Nephron (organoid): Measurements from ENCODE around the gene TRAF7.

Experiments used
- H3K27ac Mint-ChIP-seq, 3 experiments: 2 replicates each; pipeline ENCODE4 v1.8.0; 2020; ENCODE audit warnings: mixed read lengths in 3 of 3, mild to moderate bottlenecking in 2 of 3, moderate library complexity in 1 of 3
- H3K27me3 Mint-ChIP-seq: 2 replicates; pipeline ENCODE4 v1.8.0; 2021; ENCODE audit warnings: low read depth, mild to moderate bottlenecking, moderate library complexity, mixed read lengths
- H3K36me3 Mint-ChIP-seq: 2 replicates; pipeline ENCODE4 v1.8.0; 2020; ENCODE audit warnings: low read depth, mixed read lengths
- H3K4me1 Mint-ChIP-seq: 2 replicates; pipeline ENCODE4 v1.8.0; 2020; ENCODE audit warnings: mixed read lengths
- H3K4me3 Mint-ChIP-seq, 3 experiments: 2 replicates each; pipeline ENCODE4 v1.8.0; 2020; ENCODE audit warnings: mild to moderate bottlenecking in 3 of 3, mixed read lengths in 3 of 3, moderate library complexity in 2 of 3
- H3K9me3 Mint-ChIP-seq: 2 replicates; pipeline ENCODE4 v1.8.0; 2020; ENCODE audit warnings: mixed read lengths
- TF ChIP-seq, protein P1 (sequence below), 3 experiments: fragments of 200-600 bp; sonication (generic); IDR thresholded peaks; one replicate each; pipeline ENCODE4 v1.5.0; 2021; ENCODE audit warnings: antibody characterized with exemption in 3 of 3; ENCODE audit not compliant: unreplicated experiment in 3 of 3

TRAF7 gene

GRCh38 chr16:2142942-2143877, 12.4 kb upstream of the TRAF7 start:
- no peak overlapping the region for H3K4me3 Mint-ChIP-seq
- no peaks in the 10 kb centered on the region for H3K9me3 Mint-ChIP-seq
- no peaks in the 10 kb centered on the region for H3K36me3 Mint-ChIP-seq
- peaks cover 5% of the 10 kb centered on the region for H3K4me1 Mint-ChIP-seq
- no peak overlapping the region for H3K27ac Mint-ChIP-seq
- TF ChIP-seq, protein P1, sequence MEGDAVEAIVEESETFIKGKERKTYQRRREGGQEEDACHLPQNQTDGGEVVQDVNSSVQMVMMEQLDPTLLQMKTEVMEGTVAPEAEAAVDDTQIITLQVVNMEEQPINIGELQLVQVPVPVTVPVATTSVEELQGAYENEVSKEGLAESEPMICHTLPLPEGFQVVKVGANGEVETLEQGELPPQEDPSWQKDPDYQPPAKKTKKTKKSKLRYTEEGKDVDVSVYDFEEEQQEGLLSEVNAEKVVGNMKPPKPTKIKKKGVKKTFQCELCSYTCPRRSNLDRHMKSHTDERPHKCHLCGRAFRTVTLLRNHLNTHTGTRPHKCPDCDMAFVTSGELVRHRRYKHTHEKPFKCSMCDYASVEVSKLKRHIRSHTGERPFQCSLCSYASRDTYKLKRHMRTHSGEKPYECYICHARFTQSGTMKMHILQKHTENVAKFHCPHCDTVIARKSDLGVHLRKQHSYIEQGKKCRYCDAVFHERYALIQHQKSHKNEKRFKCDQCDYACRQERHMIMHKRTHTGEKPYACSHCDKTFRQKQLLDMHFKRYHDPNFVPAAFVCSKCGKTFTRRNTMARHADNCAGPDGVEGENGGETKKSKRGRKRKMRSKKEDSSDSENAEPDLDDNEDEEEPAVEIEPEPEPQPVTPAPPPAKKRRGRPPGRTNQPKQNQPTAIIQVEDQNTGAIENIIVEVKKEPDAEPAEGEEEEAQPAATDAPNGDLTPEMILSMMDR (IDR thresholded peaks at IDR 0.05; ENCODE audit: unreplicated experiment in 3 of 3): no peak
- no peaks in the 10 kb centered on the region for H3K27me3 Mint-ChIP-seq

- no peaks in the 10 kb centered on the region for H3K27me3 Mint-ChIP-seq
Observed at GRCh38 chr16:2143878-2144485, 11.6 kb upstream of the TRAF7 start.

DNA sequence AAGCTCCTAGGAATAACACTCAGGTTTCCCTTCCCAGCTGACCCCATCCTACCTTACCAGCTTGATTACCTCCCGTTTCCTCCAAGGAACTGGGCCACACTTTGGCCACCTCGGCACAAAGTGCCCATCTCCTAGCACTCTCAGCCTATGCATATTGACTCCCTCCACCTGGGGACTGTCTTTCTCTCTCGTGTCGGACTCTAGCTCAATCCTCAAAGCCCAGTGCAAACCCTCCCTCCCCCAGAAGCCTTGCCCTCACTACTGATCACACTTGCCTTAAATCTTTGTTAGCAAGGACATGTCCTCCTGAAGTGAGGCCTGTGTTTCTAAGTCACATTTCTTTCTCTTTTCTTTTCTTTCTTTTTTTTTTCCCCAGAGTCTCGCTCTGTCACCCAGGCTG, 9.7 kb upstream of the TRAF7 start:
- no peaks in the 10 kb centered on the region for H3K36me3 Mint-ChIP-seq
- no peak overlapping the region for H3K4me3 Mint-ChIP-seq
- H3K9me3 Mint-ChIP-seq: no peaks in the 10 kb centered on the region
- peaks cover 10% of the 10 kb centered on the region for H3K4me1 Mint-ChIP-seq
- H3K27ac Mint-ChIP-seq: peak overlapping the region in 2 of 3 experiments; percentile 21 to 34
- TF ChIP-seq, protein P1 (IDR thresholded peaks at IDR 0.05; ENCODE audit: unreplicated experiment in 3 of 3): no peak
- no peaks in the 10 kb centered on the region for H3K27me3 Mint-ChIP-seq

More at GRCh38 chr16:2143878-2144485, 11.6 kb upstream of the TRAF7 start:
- Mint-ChIP-seq H3K9me3 (no peaks in the 10 kb centered on the region), H3K4me1 (peaks cover 5% of the 10 kb centered on the region), H3K36me3 (no peaks in the 10 kb centered on the region), H3K4me3 (no peak overlapping the region), H3K27ac (no peak overlapping the region)
- TF ChIP-seq, protein P1 (IDR thresholded peaks at IDR 0.05; ENCODE audit: unreplicated experiment in 3 of 3): no peak

DNA sequence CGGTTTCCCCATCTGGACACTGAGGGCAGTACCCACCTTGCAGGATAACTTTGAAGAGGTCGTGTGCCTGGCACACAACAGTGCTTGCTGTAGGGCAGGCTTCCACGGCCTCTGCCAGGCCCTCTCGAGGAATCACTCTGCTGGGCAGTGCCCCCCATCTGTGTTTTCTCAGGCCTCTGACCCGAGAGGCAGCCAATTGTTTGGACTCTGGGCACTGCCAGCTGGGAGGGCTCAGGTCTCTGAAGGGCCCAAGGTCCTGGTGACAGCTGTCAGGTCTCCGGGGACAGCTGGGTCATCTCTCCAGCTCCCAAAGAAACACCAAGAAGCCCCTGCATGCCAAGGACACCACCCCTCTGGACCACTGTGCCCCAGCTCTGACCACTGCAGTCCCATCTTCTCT, 8.2 kb upstream of the TRAF7 start:
- TF ChIP-seq, protein P1 (IDR thresholded peaks at IDR 0.05; ENCODE audit: unreplicated experiment in 3 of 3): no peak
- H3K9me3 Mint-ChIP-seq: no peaks in the 10 kb centered on the region
- peak overlapping the region; percentile 53 to 75 (median 73) for H3K4me3 Mint-ChIP-seq
- H3K27me3 Mint-ChIP-seq: no peaks in the 10 kb centered on the region
- H3K36me3 Mint-ChIP-seq: peaks cover 5% of the 10 kb centered on the region
- peaks cover 17% of the 10 kb centered on the region for H3K4me1 Mint-ChIP-seq
- peak overlapping the region in 1 of 3 experiments; percentile 40 for H3K27ac Mint-ChIP-seq

- H3K9me3 Mint-ChIP-seq: no peaks in the 10 kb centered on the region
- H3K27ac Mint-ChIP-seq: no peak within 1 kb of the TSS
- TF ChIP-seq, protein P1 (IDR thresholded peaks at IDR 0.05; ENCODE audit: unreplicated experiment in 3 of 3): no peak
- peaks cover 17% of the 10 kb centered on the region for H3K4me1 Mint-ChIP-seq
- peak within 1 kb of the TSS; percentile 72 to 73 (median 73) for H3K4me3 Mint-ChIP-seq
- peaks cover 5% of the 10 kb centered on the region for H3K36me3 Mint-ChIP-seq
- H3K27me3 Mint-ChIP-seq: no peaks in the 10 kb centered on the region
Observed at GRCh38 chr16:2147981-2148671, 7.5 kb upstream of the TRAF7 start, which contains the start of gene RAB26. Gene RAB26 (plus strand): TSS chr16:2148625. CDS start chr16:2148784, 159 bp downstream.
